GM19452 (cell line): ENCODE data around the gene WDR26.
A peak's percentile ranks its signal among the peaks of the same experiment; 100 is the strongest.
"Not testable (repeated sequence)": the region's sequence is repeated elsewhere in the genome, so short reads cannot be mapped to it uniquely, and the experiment has no call there.

Source experiments
- ATAC-seq: cut with Tn5 transposase; IDR thresholded peaks from one replicate; pipeline ENCODE4 v1.9.1; 2021; ENCODE audit not compliant: unreplicated experiment

WDR26 gene

GRCh38 chr1:224352436-224353085, 82.0 kb downstream of the WDR26 start:
- not testable (repeated sequence) for ATAC-seq

GRCh38 chr1:224349716-224350115, 84.9 kb downstream of the WDR26 start:
- not testable (repeated sequence) for ATAC-seq

- ATAC-seq: no peak
Observed at GRCh38 chr1:224348137-224348536, 86.5 kb downstream of the WDR26 start.

- no peak for ATAC-seq
Observed at GRCh38 chr1:224343679-224344078, 90.9 kb downstream of the WDR26 start.

- ATAC-seq: peak; percentile 65
Observed at GRCh38 chr1:224340453-224341384, 93.9 kb downstream of the WDR26 start.

GRCh38 chr1:224339442-224340033, 95.1 kb downstream of the WDR26 start:
- no peak for ATAC-seq

- ATAC-seq: no peak
Observed at GRCh38 chr1:224338150-224338838, 96.3 kb downstream of the WDR26 start.
